Fibroblast of gingiva (primary cell): ENCODE measurements around the gene TAX1BP1.

Source experiments
- DNase-seq: peaks from one replicate; pipeline ENCODE4 v3.0.0-alpha.2; 2011; ENCODE audit warnings: low read depth

Gene TAX1BP1

DNA sequence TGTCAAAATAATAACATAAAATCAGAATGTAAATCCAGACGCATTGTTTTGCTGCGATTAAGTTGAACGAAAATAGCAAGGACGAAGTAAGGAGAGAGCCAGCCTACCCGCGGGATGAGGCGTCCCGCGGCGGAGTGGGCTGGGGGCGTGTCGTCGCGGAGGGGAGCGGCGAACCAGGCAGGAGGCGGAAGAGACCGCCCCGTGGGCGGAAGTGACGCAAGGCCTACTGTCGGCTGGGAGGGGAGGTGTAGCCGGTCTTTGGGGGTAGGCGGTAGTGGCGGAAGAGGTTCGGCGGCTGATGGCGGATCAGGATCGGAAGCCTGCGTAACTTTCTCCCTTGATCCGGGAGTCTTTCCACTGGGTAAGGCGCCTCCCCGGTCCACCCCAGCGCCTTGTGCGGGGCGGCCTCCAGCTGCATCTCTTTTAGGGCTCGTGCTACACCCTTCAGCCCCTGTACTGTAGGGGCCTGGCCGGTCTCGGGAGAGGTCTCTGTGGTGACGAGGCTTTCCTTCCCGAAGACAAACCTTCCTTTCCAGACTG is at the start of gene TAX1BP1:
Gene TAX1BP1, plus strand, starts transcription at position 254 of the 540 bp plus-strand sequence. CDS start 8,363 bp downstream, outside the sequence.
- peak; percentile 93 for DNase-seq

DNA sequence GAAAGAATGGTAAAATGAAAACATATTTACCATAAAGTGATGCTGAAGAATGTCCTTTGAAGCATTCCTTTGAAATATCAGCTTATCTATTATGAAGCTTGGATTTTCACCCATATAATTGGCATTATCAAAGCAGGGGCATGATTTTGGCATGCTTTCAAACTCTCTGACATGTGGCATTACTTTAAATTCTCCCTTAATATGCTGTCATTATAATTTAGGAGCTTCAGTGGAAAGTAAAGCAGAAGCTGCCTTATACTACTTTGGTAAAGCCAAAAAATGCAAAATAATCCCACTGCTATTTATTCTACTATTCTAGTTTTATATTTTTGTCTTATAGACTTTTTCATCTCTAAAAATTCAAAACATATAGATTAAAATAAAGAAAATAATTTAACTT is 49.3 kb upstream of the TAX1BP1 start:
- no peak for DNase-seq

- no peak for DNase-seq
These were observed 46.2 kb upstream of the TAX1BP1 start for GRCh38 chr7:27693794-27694193.

GRCh38 chr7:27695096-27695495 is 44.9 kb upstream of the TAX1BP1 start:
- no peak for DNase-seq

GRCh38 chr7:27697861-27698430 is 42.0 kb upstream of the TAX1BP1 start:
- DNase-seq = peak; percentile 50

DNA sequence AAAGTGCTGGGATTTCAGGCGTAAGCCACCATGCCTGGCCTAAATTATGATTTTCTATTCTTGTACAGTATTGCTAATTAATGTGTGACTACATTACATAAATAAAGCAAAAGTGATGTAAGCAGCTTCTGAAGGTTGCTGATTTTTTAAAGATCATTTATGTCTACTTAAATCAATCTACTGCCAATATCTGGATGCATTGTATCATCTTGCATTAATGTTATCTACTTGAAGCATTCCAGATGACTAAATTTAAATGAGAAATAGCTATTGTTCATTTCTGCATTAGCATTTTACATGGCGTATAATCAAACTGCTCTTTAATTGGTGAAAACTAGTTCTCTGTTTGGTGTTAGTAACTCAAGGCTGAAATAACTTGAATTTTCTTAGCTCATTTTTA is 40.2 kb upstream of the TAX1BP1 start:
- DNase-seq = no peak

- DNase-seq = no peak
These were observed 39.5 kb upstream of the TAX1BP1 start for GRCh38 chr7:27700501-27700900.

DNA sequence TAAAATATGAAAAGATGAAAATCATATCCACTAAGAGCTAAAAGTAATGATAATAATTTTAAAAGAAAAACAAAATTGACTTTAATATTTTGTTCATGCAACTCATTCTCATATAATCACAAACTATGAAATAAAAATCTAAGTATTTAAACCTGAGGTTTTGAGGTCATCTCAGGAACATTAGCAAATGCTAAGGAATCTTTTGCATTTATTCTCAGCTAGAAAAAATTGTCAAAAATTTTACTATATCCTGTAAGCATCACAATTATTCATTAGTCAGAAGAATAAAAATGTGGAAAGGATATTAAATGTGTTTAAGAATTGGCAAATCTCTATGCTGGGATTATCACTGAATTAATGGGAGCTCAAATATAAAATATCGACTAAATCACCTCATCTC is 36.8 kb upstream of the TAX1BP1 start:
- DNase-seq = no peak

DNA sequence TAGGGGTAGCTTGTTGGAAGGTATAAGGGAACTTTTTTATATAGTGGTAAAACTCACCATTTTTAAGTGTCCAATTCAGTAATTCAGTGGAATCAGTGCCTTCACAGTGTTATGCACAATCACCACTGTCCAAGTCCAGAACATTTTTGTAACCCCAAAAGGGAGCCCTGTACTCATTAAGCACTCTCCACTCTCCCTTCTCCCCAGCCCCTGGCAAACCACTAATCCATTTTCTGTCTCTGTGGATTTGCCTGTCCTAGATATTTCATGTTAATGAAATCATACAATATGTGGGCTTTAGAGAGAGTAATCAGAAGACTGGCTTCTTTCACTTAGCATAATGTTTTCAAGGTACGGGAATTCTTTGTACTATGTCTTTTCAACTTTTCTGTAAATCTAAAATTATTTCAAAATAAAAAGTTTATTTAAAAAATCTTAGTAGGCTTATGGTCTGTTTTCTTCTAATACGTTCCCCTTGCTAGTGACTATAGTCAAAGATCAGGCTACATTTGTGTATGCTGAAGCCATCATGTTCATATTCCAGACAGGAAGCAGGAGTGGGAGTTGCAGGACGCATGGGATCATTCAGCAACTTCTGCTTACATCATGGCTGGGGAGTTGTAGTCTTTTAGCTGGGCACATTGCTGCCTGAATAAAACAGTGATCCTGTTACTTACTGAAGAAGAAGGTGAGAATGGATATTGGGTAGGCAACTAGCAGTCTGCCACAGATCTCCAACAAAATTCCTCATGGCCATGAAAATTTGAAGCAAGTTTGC is 35.4 kb upstream of the TAX1BP1 start:
- no peak for DNase-seq

DNA sequence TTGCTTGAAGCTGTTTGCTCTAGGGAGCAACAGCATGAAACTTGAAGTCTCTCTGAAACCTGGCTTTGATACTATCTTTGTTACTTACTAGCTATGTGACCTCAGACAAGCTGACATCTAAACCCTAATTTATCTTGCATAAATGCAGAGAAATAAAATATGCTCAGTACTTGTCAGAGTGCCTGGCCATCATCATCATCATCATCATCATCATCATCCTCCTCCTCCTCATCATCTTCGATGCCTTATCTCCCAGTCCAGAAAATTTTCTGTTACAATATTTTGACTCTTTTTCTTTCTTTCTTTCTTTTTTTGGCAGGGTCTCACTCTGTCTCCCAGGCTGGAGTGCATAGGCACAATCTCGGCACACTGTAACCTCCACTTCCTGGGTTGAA is 34.8 kb upstream of the TAX1BP1 start:
- no peak for DNase-seq

GRCh38 chr7:27708485-27708884 is 31.5 kb upstream of the TAX1BP1 start:
- DNase-seq = no peak

GRCh38 chr7:27709137-27710075 is 30.6 kb upstream of the TAX1BP1 start:
- peak; percentile 69 for DNase-seq

GRCh38 chr7:27712217-27712616 is 27.7 kb upstream of the TAX1BP1 start:
- no peak for DNase-seq

- DNase-seq = no peak
These were observed 25.0 kb upstream of the TAX1BP1 start for GRCh38 chr7:27714831-27715444.

DNA sequence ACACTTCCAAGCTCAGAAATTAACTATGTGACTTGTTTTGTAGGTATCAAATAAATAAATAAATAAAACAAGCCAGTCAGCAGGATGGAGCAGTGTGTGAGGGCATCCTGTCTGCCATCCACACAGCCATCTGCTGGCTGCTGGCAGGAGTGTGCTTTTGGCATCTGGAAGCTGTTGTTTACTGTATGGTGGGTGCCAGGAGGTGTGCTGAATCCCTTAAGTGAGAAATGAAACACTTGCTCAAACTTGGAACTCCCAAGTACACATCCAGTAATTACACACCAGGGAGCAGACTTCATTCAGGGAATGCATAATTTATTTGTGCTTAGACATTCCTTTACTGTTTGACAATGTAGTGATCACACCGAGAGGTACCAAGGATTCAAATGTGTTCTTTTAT is 16.9 kb upstream of the TAX1BP1 start:
- peak; percentile 40 for DNase-seq

DNA sequence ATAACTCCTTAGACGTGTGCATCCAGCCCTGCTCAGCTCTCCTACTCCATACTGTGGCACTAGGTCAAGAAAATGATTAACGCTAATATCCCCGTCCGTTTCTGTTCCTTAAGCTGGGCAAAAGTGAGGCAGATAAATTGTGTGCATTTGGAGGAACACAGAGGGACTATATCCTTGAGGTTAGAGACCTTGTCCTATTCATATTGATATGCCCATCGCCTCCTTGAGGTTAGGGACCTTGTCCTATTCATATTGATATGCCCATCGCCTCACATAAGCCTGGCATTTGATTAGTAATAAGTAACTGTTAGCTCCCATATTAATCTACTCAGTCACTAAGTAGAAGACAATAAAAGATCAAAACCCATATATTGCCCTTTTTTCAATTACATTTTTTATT is 12.9 kb upstream of the TAX1BP1 start:
- DNase-seq = no peak

DNA sequence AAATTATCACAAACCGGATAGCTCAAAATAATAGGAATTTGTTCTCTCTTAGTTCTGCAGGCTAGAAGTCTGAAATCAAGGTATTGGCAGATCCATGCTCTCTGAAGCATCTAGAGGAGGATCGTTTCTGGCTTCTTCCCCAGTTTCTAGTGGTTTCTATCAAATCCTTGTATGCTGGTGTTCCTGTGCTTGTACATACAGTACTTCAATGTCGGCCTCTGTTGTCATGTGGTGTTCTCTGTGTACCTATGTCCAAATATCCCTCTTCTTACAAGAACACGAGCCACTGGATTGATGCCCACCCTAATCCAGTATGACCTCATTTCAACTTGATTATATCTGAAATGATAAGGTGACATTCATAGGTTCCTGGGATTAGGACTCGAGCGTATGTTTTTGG is 9.8 kb upstream of the TAX1BP1 start:
- no peak for DNase-seq

DNA sequence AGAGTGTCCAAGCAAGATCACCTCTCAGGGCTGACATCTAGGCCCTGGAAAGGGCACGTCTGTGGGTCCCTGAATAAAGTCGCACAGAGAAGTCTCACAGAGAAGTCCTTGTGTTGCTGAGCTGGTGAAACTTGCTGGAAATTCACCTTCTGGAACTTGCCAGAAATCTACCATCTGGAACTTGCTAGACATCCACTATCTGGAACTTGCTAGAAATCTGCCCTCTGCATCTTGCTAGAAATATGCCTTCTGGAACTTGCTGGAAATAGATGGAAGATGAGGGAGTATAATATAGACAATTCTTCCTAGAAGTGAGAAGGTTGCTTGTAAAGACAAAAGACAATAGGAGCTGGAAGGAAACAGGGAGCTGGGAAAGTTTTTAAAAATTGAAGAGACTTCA is 5.4 kb upstream of the TAX1BP1 start:
- no peak for DNase-seq

DNA sequence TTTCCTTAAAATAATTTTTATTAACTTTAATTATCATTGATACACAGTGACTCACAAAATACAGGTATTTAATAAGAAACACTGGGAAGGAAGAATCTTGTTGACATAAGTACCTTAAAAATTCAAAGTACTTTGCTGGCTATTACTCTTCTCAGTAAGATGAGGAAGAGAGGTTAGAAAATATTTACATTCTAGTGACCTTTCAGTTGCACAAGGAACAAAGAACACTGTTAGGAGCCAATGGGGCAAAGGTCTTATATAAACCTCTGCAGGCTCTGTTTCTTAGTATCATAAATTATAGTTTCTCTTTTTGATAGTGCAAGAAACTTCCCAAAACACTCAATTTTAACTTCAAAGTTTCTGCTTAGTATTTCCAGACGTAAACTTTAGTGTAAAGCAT is 4.8 kb upstream of the TAX1BP1 start:
- DNase-seq = no peak

DNA sequence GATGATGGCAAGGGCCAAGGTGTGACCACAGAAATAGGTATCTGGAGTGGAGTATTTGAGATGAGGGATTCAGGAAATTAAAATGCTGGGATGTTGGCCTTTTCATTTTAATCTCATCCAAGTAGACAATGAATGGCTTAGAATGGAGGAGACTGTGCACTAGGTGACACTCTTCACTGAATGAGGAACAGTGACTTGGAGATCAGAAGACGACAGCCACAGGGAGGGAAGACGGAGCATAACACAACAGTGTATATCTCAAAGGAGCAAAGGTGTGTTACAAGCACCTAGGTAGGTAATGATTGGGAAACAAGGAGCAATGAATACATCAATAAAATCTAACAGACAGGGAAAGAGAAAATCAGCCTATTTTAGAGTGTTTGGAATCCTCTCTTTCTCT is 4.1 kb upstream of the TAX1BP1 start:
- no peak for DNase-seq

DNA sequence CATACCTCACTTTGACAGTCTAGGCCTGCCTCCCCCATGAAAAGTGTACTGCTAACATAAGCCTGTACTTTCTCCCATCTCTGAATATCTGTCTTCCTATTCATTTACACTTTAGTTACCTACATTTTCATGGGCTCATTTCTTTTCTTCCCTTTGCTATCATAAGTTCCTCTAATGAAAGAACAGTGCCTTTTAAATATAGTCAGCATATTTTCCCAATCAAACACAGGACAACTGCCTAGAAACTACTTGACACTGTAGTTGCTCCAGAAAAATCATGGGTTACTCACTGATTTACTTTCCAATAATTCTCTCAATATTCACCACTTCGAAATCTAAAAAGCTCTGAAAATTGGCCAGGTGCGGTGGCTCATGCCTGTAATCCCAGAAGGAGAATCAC is 2.8 kb upstream of the TAX1BP1 start:
- DNase-seq = no peak

- DNase-seq = no peak
These were observed 2.3 kb upstream of the TAX1BP1 start for GRCh38 chr7:27737616-27738015.
